GM10248 (cell line): ENCODE results near the gene RASGRP2.

Source experiments
- CTCF ChIA-PET: fragments of 300-600 bp; sonication (Branson Sonifier 250); formaldehyde crosslinking; extraction: SDS; loops from one replicate; lab custom pipeline; 2021; ENCODE audit warnings: antibody characterized with exemption; lab: Yijun Ruan, JAX
- POLR2A ChIA-PET: fragments of 350-650 bp; sonication (Branson Sonifier 250); formaldehyde crosslinking; extraction: SDS; loops from one replicate; lab custom pipeline; 2020; ENCODE audit warnings: antibody characterized with exemption; lab: Yijun Ruan, JAX
- DNase-seq: peaks from one replicate; pipeline ENCODE4 v3.0.0; 2012; ENCODE audit errors: extremely low spot score
- TF ChIP-seq, protein P1 (sequence below): IDR thresholded peaks from 2 replicates; pipeline ENCODE4 v1.5.1; 2012; ENCODE audit warnings: mild to moderate bottlenecking, low read depth; ENCODE audit errors: extremely low read depth, missing control alignments, control extremely low read depth

RASGRP2 gene

GRCh38 chr11:64767344-64768299 is 23.7 kb upstream of the RASGRP2 start:
- peak; percentile 50 for DNase-seq
- TF ChIP-seq, protein P1, sequence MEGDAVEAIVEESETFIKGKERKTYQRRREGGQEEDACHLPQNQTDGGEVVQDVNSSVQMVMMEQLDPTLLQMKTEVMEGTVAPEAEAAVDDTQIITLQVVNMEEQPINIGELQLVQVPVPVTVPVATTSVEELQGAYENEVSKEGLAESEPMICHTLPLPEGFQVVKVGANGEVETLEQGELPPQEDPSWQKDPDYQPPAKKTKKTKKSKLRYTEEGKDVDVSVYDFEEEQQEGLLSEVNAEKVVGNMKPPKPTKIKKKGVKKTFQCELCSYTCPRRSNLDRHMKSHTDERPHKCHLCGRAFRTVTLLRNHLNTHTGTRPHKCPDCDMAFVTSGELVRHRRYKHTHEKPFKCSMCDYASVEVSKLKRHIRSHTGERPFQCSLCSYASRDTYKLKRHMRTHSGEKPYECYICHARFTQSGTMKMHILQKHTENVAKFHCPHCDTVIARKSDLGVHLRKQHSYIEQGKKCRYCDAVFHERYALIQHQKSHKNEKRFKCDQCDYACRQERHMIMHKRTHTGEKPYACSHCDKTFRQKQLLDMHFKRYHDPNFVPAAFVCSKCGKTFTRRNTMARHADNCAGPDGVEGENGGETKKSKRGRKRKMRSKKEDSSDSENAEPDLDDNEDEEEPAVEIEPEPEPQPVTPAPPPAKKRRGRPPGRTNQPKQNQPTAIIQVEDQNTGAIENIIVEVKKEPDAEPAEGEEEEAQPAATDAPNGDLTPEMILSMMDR, result peak; percentile 66
- ChIA-PET CTCF (interaction anchor here (0.7 to 1.9 kb wide), 11 partner anchors 8 to 105 kb away, joined by 3 to 9 read pairs (median 3); partner anchors contain the start of genes MAP4K2, PYGM, RASGRP2 and SF1), POLR2A (interaction anchor here (1.2 kb wide), 1 partner anchor 11 kb away, joined by 3 read pairs; no protein-coding TSS in a partner anchor)

GRCh38 chr11:64766881-64767280 is 22.9 kb upstream of the RASGRP2 start:
- POLR2A ChIA-PET, result interaction anchor here (1.2 kb wide), 1 partner anchor 12 kb away, joined by 3 read pairs; no protein-coding TSS in a partner anchor
- no peak for DNase-seq
- CTCF ChIA-PET, result interaction anchor here (0.7 to 1.9 kb wide), 4 partner anchors 7 to 30 kb away, joined by 3 to 9 read pairs (median 4); partner anchors contain the start of gene PYGM
- TF ChIP-seq, protein P1, result no peak

DNA sequence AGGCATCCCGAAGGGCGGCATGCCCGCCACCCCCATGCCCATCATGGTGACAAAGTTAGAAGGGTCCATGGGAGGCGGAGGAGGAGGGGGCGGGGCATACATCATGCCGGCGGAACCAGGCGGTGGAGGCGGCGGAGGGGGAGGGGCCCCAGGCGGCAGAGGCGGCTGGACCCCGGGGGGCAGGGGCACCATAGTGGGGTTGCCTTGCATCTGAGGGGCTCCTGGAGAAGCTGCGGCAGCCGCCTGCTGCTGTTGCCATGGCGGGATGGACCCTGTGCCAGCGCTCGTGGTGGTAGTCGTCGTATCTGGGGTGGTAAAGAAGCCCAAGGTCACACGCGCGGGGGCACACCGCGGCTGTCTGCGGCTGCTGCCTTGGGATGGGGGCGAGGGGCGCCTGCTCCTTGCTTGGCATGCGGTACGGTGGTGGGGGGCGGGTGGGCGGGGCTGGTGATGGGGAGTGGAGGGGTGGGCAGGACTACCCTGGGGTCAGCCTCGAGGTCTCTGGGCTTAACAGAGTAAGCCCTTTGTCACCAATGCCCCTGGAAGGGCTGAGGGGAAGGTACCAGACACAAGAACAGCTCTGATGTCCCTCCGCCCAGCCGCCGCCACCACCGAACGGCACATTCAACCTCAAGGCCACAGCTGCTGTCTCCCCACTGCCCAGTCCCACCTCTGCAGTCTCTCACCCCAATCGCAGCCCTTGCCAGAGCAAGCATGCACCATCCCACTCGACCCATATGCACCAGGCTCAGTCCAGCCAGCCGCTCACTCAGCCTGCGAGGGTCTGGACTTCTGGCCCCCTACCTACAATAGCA is 22.1 kb upstream of the RASGRP2 start:
- DNase-seq, result peak; percentile 6
- TF ChIP-seq, protein P1, result no peak
- ChIA-PET POLR2A (no interaction called here), CTCF (interaction anchor here (0.7 kb wide), 1 partner anchor 10 kb away, joined by 3 read pairs; no protein-coding TSS in a partner anchor)

- no peak for DNase-seq
- ChIA-PET POLR2A (no interaction called here), CTCF (interaction anchor here (2.3 kb wide), 1 partner anchor 21 kb away, joined by 8 read pairs; the partner anchor contains the start of gene RASGRP2)
- TF ChIP-seq, protein P1, result no peak
Measured at GRCh38 chr11:64765291-64765850, 21.4 kb upstream of the RASGRP2 start.

- ChIA-PET CTCF (interaction anchor here (1.8 to 2.3 kb wide), 2 partner anchors 10 to 20 kb away, joined by 6 to 8 read pairs; partner anchors contain the start of gene RASGRP2), POLR2A (interaction anchor here (2.0 kb wide), 1 partner anchor 8 kb away, joined by 10 read pairs; no protein-coding TSS in a partner anchor)
- TF ChIP-seq, protein P1, result no peak
- no peak for DNase-seq
Measured at GRCh38 chr11:64764753-64765152, 20.8 kb upstream of the RASGRP2 start.
